ENCODE measurements around the gene DUOX1. TPM values are rescaled to one million over a fixed set of nuclear protein-coding genes. Genes with fewer than 3 reads are reported as not detected.

The DUOX1 gene
- total RNA-seq, 1 donor from 2014 or later, result 0.07 TPM

GRCh38 chr15:45091161-45091560 lies 38.6 kb upstream of the DUOX1 start:
- Histone ChIP-seq H3K4me1 (ENCODE audit: insufficient read depth, low read length) (no peaks in the 10 kb centered on the region), H3K27ac (ENCODE audit: low read depth, low read length) (no peak overlapping the region), H3K9me3 (ENCODE audit: insufficient read depth, low read depth, low read length) (peaks cover 3% of the 10 kb centered on the region), H3K9ac (ENCODE audit: low read length) (no peak overlapping the region), H2AFZ (ENCODE audit: low read depth, low read length) (no peak overlapping the region), H3K4me3 (ENCODE audit: insufficient read depth, low read depth, low read length) (no peak overlapping the region), H3K79me2 (ENCODE audit: insufficient read depth, low read length) (no peaks in the 10 kb centered on the region), H3K4me2 (ENCODE audit: low read length) (no peak overlapping the region), H4K20me1 (ENCODE audit: insufficient read depth, low read length) (no peaks in the 10 kb centered on the region), H3K27me3 (ENCODE audit: insufficient read depth, low read length) (peaks cover 28% of the 10 kb centered on the region), H3K36me3 (ENCODE audit: insufficient read depth, low read length) (no peaks in the 10 kb centered on the region)
- peak; percentile 13 for DNase-seq (ENCODE audit: low read depth)
- TF ChIP-seq EZH2 (IDR thresholded peaks at IDR 0.05; ENCODE audit: insufficient read depth, low read length) (no peak), CTCF (IDR thresholded peaks at IDR 0.05; ENCODE audit: insufficient read depth, low read depth, low read length) (no peak)
- Mint-ChIP-seq H3K27me3 (ENCODE audit: low read depth, unreplicated experiment) (peaks cover 16% of the 10 kb centered on the region), H3K4me3 (ENCODE audit: unreplicated experiment) (no peak overlapping the region), H3K36me3 (ENCODE audit: low read depth, unreplicated experiment) (no peaks in the 10 kb centered on the region), H3K27ac (ENCODE audit: unreplicated experiment) (peak overlapping the region; percentile 64), H3K4me1 (ENCODE audit: low read depth, unreplicated experiment) (peaks cover 10% of the 10 kb centered on the region), H3K9me3 (ENCODE audit: unreplicated experiment) (peaks cover 2% of the 10 kb centered on the region)
- no peak for FAIRE-seq

DNA sequence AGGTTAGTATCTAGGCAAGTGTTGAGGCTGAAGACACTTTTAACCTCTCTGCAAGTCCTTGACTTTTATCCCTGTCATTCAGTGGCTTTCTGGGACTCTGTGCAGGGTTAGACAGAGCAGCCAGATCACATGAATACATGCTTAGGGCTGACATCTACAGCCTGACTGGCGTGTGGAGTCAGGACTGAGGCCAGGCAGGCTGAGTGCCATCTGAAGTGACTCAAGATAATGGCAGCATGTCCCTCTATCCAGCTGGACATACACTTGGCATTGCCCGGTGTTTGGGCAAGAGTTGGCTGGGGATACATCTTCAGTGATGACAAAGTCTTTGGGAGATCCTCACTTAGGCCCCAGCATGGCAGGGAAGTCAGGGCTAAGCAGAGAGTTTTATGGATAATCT lies 38.2 kb upstream of the DUOX1 start:
- TF ChIP-seq EZH2 (IDR thresholded peaks at IDR 0.05; ENCODE audit: insufficient read depth, low read length), result no peak
- no peak for TF ChIP-seq CTCF (IDR thresholded peaks at IDR 0.05; ENCODE audit: insufficient read depth, low read depth, low read length)
- no peak overlapping the region for H3K4me3 Mint-ChIP-seq (ENCODE audit: unreplicated experiment)
- Histone ChIP-seq H3K9ac (ENCODE audit: low read length) (no peak overlapping the region), H3K9me3 (ENCODE audit: insufficient read depth, low read depth, low read length) (peaks cover 3% of the 10 kb centered on the region), H3K36me3 (ENCODE audit: insufficient read depth, low read length) (no peaks in the 10 kb centered on the region), H3K4me1 (ENCODE audit: insufficient read depth, low read length) (no peaks in the 10 kb centered on the region), H4K20me1 (ENCODE audit: insufficient read depth, low read length) (no peaks in the 10 kb centered on the region), H3K79me2 (ENCODE audit: insufficient read depth, low read length) (no peaks in the 10 kb centered on the region), H3K27me3 (ENCODE audit: insufficient read depth, low read length) (peaks cover 28% of the 10 kb centered on the region), H2AFZ (ENCODE audit: low read depth, low read length) (no peak overlapping the region), H3K4me2 (ENCODE audit: low read length) (no peak overlapping the region), H3K27ac (ENCODE audit: low read depth, low read length) (no peak overlapping the region), H3K4me3 (ENCODE audit: insufficient read depth, low read depth, low read length) (no peak overlapping the region)
- H3K27ac Mint-ChIP-seq (ENCODE audit: unreplicated experiment), result no peak overlapping the region
- no peaks in the 10 kb centered on the region for H3K36me3 Mint-ChIP-seq (ENCODE audit: low read depth, unreplicated experiment)
- peaks cover 21% of the 10 kb centered on the region for H3K27me3 Mint-ChIP-seq (ENCODE audit: low read depth, unreplicated experiment)
- H3K9me3 Mint-ChIP-seq (ENCODE audit: unreplicated experiment), result peaks cover 2% of the 10 kb centered on the region
- FAIRE-seq, result no peak
- no peak for DNase-seq (ENCODE audit: low read depth)
- peaks cover 10% of the 10 kb centered on the region for H3K4me1 Mint-ChIP-seq (ENCODE audit: low read depth, unreplicated experiment)

DNA sequence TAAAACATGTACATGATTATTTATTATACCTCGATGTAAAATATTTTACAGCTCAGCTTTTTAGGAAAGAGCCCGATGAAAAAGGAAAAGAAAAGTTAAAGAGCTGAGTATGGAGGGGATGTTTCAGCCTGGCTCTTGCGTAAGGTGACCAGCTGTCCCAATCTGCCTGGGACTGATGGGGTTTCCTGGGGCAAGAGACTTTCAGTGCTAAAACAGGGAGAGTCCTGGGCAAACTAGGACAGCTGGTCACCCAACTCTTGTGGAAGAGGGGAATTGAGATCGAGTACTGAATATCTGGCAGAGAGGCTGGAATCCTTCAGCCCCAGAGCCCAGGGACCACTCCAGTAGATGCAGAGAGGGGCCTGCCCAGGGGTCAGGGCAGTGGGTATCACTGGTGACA lies 36.8 kb upstream of the DUOX1 start:
- Mint-ChIP-seq H3K36me3 (ENCODE audit: low read depth, unreplicated experiment) (no peaks in the 10 kb centered on the region), H3K9me3 (ENCODE audit: unreplicated experiment) (peaks cover 5% of the 10 kb centered on the region), H3K4me3 (ENCODE audit: unreplicated experiment) (no peak overlapping the region), H3K27me3 (ENCODE audit: low read depth, unreplicated experiment) (peaks cover 31% of the 10 kb centered on the region), H3K4me1 (ENCODE audit: low read depth, unreplicated experiment) (peaks cover 10% of the 10 kb centered on the region), H3K27ac (ENCODE audit: unreplicated experiment) (peak overlapping the region; percentile 41)
- DNase-seq (ENCODE audit: low read depth) (no peak), FAIRE-seq (no peak)
- TF ChIP-seq CTCF (IDR thresholded peaks at IDR 0.05; ENCODE audit: insufficient read depth, low read depth, low read length), result no peak
- TF ChIP-seq EZH2 (IDR thresholded peaks at IDR 0.05; ENCODE audit: insufficient read depth, low read length), result no peak
- no peaks in the 10 kb centered on the region for H3K36me3 ChIP-seq (ENCODE audit: insufficient read depth, low read length)
- H3K27ac ChIP-seq (ENCODE audit: low read depth, low read length), result no peak overlapping the region
- no peak overlapping the region for H3K9ac ChIP-seq (ENCODE audit: low read length)
- H2AFZ ChIP-seq (ENCODE audit: low read depth, low read length), result no peak overlapping the region
- H3K27me3 ChIP-seq (ENCODE audit: insufficient read depth, low read length), result peaks cover 20% of the 10 kb centered on the region
- H3K79me2 ChIP-seq (ENCODE audit: insufficient read depth, low read length), result no peaks in the 10 kb centered on the region
- H4K20me1 ChIP-seq (ENCODE audit: insufficient read depth, low read length), result no peaks in the 10 kb centered on the region
- H3K4me3 ChIP-seq (ENCODE audit: insufficient read depth, low read depth, low read length), result no peak overlapping the region
- H3K4me2 ChIP-seq (ENCODE audit: low read length), result no peak overlapping the region
- no peaks in the 10 kb centered on the region for H3K4me1 ChIP-seq (ENCODE audit: insufficient read depth, low read length)
- peaks cover under 1% of the 10 kb centered on the region for H3K9me3 ChIP-seq (ENCODE audit: insufficient read depth, low read depth, low read length)

All from astrocyte (in vitro differentiated cells and primary cell).